HepG2 (cell line): ENCODE measurements around the gene PLK5. TPM values are rescaled to one million over a fixed set of nuclear protein-coding genes. Genes with fewer than 3 reads are reported as not detected.

Source experiments
- ARNT ChIP-seq: fragments of 450-650 bp; IDR thresholded peaks from 2 replicates; pipeline ENCODE4 v1.6.1; 2017
- BRD4 ChIP-seq: sonication (generic); formaldehyde crosslinking; IDR thresholded peaks from 2 replicates; pipeline ENCODE4 v1.4.0; 2020; ENCODE audit warnings: missing genetic modification reagents
- FOSL2 ChIP-seq: sonication (generic); formaldehyde crosslinking; IDR thresholded peaks from 2 replicates; pipeline ENCODE4 v1.4.0; 2020; ENCODE audit warnings: missing genetic modification reagents
- GABPA ChIP-seq, 2 experiments: IDR thresholded peaks; 2 replicates each; pipeline ENCODE4 v1.6.1; 2011 to 2016; ENCODE audit warnings: low read depth in 2 of 2, low read length in 1 of 2, missing biosample characterization in 1 of 2, missing genetic modification characterization in 1 of 2
- KAT7 ChIP-seq: IDR thresholded peaks from 2 replicates; pipeline ENCODE4 v1.6.1; 2018; ENCODE audit warnings: borderline replicate concordance, missing compliant biosample characterization
- KLF15 ChIP-seq: sonication (generic); formaldehyde crosslinking; IDR thresholded peaks from 2 replicates; pipeline ENCODE4 v1.8.1; 2023; ENCODE audit warnings: borderline replicate concordance, mild to moderate bottlenecking, inconsistent platforms, missing genetic modification reagents, mixed read lengths
- NR2F1 ChIP-seq, 2 experiments: fragments of 450-650 bp in 1 of 2; formaldehyde crosslinking in 1 of 2; IDR thresholded peaks; 2 replicates each; pipeline versions ENCODE4 v1.5.0 to v1.6.1; 2016 to 2020; ENCODE audit warnings: mild to moderate bottlenecking in 1 of 2, missing compliant biosample characterization in 1 of 2, missing genetic modification reagents in 1 of 2, moderate library complexity in 1 of 2
- RBFOX2 ChIP-seq: fragments of 200-400 bp; formaldehyde crosslinking; IDR thresholded peaks from 2 replicates; pipeline ENCODE4 v1.6.1; 2017; ENCODE audit warnings: low read depth, mild to moderate bottlenecking, low read length
- RXRA ChIP-seq: sonication (generic); formaldehyde crosslinking; IDR thresholded peaks from 2 replicates; pipeline ENCODE4 v1.5.1; 2020; ENCODE audit warnings: missing genetic modification reagents
- ZBTB21 ChIP-seq: sonication (generic); formaldehyde crosslinking; IDR thresholded peaks from 2 replicates; pipeline ENCODE4 v1.4.0; 2020; ENCODE audit warnings: missing genetic modification reagents
- ZNF143 ChIP-seq: sonication (generic); formaldehyde crosslinking; IDR thresholded peaks from 2 replicates; pipeline ENCODE4 v1.4.0; 2020; ENCODE audit warnings: missing genetic modification reagents
- ZNF747 ChIP-seq: sonication (generic); formaldehyde crosslinking; IDR thresholded peaks from 2 replicates; pipeline ENCODE4 v1.8.1; 2023; ENCODE audit warnings: missing genetic modification reagents, mild to moderate bottlenecking, borderline replicate concordance
- ZNF776 ChIP-seq: sonication (generic); formaldehyde crosslinking; IDR thresholded peaks from 2 replicates; pipeline ENCODE4 v1.4.0; 2020; ENCODE audit warnings: mild to moderate bottlenecking, missing genetic modification reagents
- polyA plus RNA-seq, 8 experiments: library from polyadenylated mRNA; depleted of rRNA in 3 of 8; stranded (reverse) in 7 of 8; unstranded in 1 of 8; fragments of >200 nt; fragmentation: Illumina TruSeq in 4 of 8; extraction: Trizol in 4 of 8; gene quantifications; 2 replicates each; pipeline versions ENCODE4 v1.2.1 to v1.2.3, GENCODE V29; 2011 to 2016; ENCODE audit warnings: low read depth in 4 of 8, missing spikeins in 1 of 8, mixed read lengths in 1 of 8; ENCODE audit not compliant: insufficient read depth in 1 of 8
- total RNA-seq, 5 experiments: library from RNA; depleted of rRNA; stranded (reverse); fragments of >200 nt; fragmentation: Illumina TruSeq; extraction: Trizol; gene quantifications; 2 replicates each; pipeline ENCODE4 v1.2.3, GENCODE V29; 2016; ENCODE audit warnings: low read depth in 1 of 5
- TF ChIP-seq, protein P1 (sequence below): sonication (generic); formaldehyde crosslinking; IDR thresholded peaks from 2 replicates; pipeline ENCODE4 v1.5.1; 2020; ENCODE audit warnings: missing genetic modification reagents, mild to moderate bottlenecking, borderline replicate concordance
- TF ChIP-seq, protein P2 (sequence below): sonication (generic); formaldehyde crosslinking; IDR thresholded peaks from 2 replicates; pipeline ENCODE4 v1.5.1; 2020; ENCODE audit warnings: mild to moderate bottlenecking, missing genetic modification reagents, moderate library complexity
- TF ChIP-seq, protein P3 (sequence below): IDR thresholded peaks from 2 replicates; pipeline ENCODE4 v1.6.1; 2018; ENCODE audit warnings: missing genetic modification reagents
- TF ChIP-seq, protein P4 (sequence below): sonication (generic); formaldehyde crosslinking; IDR thresholded peaks from 2 replicates; pipeline ENCODE4 v1.5.0; 2020; ENCODE audit warnings: mild to moderate bottlenecking, missing genetic modification reagents, borderline replicate concordance

The PLK5 gene
- total and polyA plus RNA-seq, 2 of the 13 experiments (the other 11 are each of a cell fraction or from before 2014, with no cell fraction given), result not detected

DNA sequence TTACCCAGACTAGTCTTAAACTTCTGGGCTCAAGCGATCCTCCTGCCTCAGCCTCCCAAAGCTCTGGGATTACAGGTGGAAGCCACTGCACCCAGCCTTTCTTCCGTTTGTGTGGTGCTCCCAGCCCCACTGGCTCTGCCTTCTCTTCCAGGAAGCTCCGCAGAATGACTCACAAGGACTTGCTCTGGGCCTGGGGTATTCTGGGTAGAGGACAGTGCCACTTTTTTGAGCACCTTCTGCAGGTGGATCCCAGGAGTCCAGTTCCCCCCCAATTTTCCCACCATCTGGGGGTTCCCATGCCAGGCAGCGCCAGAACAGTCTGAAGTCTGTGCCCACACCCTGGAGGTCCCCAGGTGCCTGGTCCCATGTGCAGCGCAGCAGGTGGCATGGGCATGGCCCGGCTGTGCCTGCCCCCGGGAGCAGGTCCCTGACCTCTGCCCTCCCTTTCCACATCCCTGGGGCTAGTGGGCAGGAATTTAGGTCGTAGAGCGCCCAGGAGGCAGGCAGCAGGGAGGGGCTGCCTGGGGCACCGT is 31.3 kb upstream of the PLK5 start (continued):
- TF ChIP-seq, protein P1, sequence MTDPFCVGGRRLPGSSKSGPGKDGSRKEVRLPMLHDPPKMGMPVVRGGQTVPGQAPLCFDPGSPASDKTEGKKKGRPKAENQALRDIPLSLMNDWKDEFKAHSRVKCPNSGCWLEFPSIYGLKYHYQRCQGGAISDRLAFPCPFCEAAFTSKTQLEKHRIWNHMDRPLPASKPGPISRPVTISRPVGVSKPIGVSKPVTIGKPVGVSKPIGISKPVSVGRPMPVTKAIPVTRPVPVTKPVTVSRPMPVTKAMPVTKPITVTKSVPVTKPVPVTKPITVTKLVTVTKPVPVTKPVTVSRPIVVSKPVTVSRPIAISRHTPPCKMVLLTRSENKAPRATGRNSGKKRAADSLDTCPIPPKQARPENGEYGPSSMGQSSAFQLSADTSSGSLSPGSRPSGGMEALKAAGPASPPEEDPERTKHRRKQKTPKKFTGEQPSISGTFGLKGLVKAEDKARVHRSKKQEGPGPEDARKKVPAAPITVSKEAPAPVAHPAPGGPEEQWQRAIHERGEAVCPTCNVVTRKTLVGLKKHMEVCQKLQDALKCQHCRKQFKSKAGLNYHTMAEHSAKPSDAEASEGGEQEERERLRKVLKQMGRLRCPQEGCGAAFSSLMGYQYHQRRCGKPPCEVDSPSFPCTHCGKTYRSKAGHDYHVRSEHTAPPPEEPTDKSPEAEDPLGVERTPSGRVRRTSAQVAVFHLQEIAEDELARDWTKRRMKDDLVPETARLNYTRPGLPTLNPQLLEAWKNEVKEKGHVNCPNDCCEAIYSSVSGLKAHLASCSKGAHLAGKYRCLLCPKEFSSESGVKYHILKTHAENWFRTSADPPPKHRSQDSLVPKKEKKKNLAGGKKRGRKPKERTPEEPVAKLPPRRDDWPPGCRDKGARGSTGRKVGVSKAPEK, result peak; percentile 74; the same call in 1 of the 2 replicates
- TF ChIP-seq RBFOX2 (peak; percentile 49; the same call in 1 of the 2 replicates), NR2F1 (CRISPR knock-in tag; IDR thresholded peaks at IDR 0.05) (peak; percentile 70 to 83), KAT7 (0 out of 2 replicates have a peak, but pooled peaks have one; percentile 25), RXRA (CRISPR knock-in tag) (peak; percentile 78; the same call in 1 of the 2 replicates), ZNF776 (CRISPR knock-in tag) (no peak), KLF15 (CRISPR knock-in tag) (no peak), ARNT (no peak), ZNF747 (CRISPR knock-in tag) (0 out of 2 replicates have a peak, but pooled peaks have one; percentile 34), FOSL2 (CRISPR knock-in tag) (peak; percentile 87), ZBTB21 (CRISPR knock-in tag) (no peak), BRD4 (CRISPR knock-in tag) (0 out of 2 replicates have a peak, but pooled peaks have one; percentile 41), GABPA (IDR thresholded peaks at IDR 0.05; ENCODE audit: low read depth, low read length) (no peak), GABPA (CRISPR knock-in tag; IDR thresholded peaks at IDR 0.05; ENCODE audit: low read depth) (0 out of 2 replicates have a peak, but pooled peaks have one; percentile 9), ZNF143 (CRISPR knock-in tag) (peak; percentile 72)
- TF ChIP-seq, protein P2, sequence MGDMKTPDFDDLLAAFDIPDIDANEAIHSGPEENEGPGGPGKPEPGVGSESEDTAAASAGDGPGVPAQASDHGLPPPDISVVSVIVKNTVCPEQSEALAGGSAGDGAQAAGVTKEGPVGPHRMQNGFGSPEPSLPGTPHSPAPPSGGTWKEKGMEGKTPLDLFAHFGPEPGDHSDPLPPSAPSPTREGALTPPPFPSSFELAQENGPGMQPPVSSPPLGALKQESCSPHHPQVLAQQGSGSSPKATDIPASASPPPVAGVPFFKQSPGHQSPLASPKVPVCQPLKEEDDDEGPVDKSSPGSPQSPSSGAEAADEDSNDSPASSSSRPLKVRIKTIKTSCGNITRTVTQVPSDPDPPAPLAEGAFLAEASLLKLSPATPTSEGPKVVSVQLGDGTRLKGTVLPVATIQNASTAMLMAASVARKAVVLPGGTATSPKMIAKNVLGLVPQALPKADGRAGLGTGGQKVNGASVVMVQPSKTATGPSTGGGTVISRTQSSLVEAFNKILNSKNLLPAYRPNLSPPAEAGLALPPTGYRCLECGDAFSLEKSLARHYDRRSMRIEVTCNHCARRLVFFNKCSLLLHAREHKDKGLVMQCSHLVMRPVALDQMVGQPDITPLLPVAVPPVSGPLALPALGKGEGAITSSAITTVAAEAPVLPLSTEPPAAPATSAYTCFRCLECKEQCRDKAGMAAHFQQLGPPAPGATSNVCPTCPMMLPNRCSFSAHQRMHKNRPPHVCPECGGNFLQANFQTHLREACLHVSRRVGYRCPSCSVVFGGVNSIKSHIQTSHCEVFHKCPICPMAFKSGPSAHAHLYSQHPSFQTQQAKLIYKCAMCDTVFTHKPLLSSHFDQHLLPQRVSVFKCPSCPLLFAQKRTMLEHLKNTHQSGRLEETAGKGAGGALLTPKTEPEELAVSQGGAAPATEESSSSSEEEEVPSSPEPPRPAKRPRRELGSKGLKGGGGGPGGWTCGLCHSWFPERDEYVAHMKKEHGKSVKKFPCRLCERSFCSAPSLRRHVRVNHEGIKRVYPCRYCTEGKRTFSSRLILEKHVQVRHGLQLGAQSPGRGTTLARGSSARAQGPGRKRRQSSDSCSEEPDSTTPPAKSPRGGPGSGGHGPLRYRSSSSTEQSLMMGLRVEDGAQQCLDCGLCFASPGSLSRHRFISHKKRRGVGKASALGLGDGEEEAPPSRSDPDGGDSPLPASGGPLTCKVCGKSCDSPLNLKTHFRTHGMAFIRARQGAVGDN (CRISPR knock-in tag), result peak; percentile 86
- TF ChIP-seq, protein P3, sequence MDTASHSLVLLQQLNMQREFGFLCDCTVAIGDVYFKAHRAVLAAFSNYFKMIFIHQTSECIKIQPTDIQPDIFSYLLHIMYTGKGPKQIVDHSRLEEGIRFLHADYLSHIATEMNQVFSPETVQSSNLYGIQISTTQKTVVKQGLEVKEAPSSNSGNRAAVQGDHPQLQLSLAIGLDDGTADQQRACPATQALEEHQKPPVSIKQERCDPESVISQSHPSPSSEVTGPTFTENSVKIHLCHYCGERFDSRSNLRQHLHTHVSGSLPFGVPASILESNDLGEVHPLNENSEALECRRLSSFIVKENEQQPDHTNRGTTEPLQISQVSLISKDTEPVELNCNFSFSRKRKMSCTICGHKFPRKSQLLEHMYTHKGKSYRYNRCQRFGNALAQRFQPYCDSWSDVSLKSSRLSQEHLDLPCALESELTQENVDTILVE (CRISPR knock-in tag), result no peak
- TF ChIP-seq, protein P4, sequence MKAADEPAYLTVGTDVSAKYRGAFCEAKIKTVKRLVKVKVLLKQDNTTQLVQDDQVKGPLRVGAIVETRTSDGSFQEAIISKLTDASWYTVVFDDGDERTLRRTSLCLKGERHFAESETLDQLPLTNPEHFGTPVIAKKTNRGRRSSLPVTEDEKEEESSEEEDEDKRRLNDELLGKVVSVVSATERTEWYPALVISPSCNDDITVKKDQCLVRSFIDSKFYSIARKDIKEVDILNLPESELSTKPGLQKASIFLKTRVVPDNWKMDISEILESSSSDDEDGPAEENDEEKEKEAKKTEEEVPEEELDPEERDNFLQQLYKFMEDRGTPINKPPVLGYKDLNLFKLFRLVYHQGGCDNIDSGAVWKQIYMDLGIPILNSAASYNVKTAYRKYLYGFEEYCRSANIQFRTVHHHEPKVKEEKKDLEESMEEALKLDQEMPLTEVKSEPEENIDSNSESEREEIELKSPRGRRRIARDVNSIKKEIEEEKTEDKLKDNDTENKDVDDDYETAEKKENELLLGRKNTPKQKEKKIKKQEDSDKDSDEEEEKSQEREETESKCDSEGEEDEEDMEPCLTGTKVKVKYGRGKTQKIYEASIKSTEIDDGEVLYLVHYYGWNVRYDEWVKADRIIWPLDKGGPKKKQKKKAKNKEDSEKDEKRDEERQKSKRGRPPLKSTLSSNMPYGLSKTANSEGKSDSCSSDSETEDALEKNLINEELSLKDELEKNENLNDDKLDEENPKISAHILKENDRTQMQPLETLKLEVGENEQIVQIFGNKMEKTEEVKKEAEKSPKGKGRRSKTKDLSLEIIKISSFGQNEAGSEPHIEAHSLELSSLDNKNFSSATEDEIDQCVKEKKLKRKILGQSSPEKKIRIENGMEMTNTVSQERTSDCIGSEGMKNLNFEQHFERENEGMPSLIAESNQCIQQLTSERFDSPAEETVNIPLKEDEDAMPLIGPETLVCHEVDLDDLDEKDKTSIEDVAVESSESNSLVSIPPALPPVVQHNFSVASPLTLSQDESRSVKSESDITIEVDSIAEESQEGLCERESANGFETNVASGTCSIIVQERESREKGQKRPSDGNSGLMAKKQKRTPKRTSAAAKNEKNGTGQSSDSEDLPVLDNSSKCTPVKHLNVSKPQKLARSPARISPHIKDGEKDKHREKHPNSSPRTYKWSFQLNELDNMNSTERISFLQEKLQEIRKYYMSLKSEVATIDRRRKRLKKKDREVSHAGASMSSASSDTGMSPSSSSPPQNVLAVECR, result 0 out of 2 replicates have a peak, but pooled peaks have one; percentile 30
